ENCODE measurements around the gene NPM1. TPM values are rescaled to one million over a fixed set of nuclear protein-coding genes. Genes with fewer than 3 reads are reported as not detected.
"Not testable (repeated sequence)": the region's sequence is repeated elsewhere in the genome, so short reads cannot be mapped to it uniquely, and the experiment has no call there.

The NPM1 gene
- total RNA-seq, 1 donor from 2014 or later = 389 TPM

DNA sequence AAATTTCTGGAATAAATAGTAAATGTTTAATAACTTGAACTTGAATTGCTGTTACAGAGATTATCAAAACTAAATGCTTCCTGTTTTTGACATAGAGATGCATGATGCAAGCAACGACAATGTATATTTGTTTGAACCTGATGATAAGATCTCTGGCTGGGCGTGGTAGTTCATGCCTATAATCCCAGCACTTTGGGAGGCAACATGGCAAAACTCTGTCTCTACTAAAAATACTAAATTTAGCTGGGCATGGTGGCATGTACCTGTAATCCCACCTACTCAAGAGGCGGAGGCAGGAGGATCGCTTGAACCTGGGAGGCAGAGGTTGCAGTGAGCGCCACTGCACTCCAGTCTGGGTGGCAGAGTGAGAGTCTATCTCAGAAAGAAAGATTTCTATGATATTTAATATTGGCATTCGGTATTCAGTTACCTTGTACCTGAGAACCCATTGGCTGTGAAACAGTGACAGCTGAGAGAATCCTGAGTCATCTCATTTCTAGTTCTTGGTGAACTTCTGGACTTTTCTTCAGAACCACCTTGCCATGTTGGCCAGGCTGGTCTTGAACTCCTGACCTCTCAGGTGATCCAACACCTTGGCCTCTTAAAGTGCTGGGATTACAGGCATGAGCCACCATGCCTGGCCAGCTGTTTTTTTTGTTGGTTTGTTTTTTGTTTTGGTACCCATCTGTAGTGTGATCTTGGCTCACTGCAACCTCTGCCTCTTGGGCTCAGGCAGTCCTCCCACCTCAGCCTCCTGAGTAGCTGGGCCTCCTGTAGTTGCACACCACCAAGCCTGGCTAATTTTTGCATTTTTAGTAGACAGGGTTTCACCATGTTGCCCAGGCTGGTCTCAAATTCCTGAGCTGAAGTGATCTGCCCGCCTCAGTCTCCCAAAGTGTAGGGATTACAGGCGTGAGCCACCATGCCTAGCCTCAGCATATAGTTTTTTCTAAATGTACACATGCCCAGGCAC, 21.8 kb downstream of the NPM1 start:
- no peaks in the 10 kb centered on the region for H3K27me3 ChIP-seq (ENCODE audit: low read depth)
- intact Hi-C loops (cut with micrococcal nuclease) = loop anchor here (10.0 kb wide), 2 partner anchors 215 to 635 kb away; no protein-coding TSS in a partner anchor
- H3K36me3 ChIP-seq = peaks cover 86% of the 10 kb centered on the region
- H3K9me3 ChIP-seq (replicated peaks) = no peaks in the 10 kb centered on the region
- DNase-seq = no peak
- no peak for TF ChIP-seq CTCF (IDR thresholded peaks at IDR 0.05; ENCODE audit: borderline replicate concordance)
- H3K27ac ChIP-seq (replicated peaks) = peak overlapping the region; percentile 12
- H3K4me3 ChIP-seq = no peak overlapping the region
- peaks cover 46% of the 10 kb centered on the region for H3K4me1 ChIP-seq

GRCh38 chr5:171410181-171410580, 22.5 kb downstream of the NPM1 start:
- H3K4me1 ChIP-seq = peaks cover 46% of the 10 kb centered on the region
- no peak for DNase-seq
- H3K27me3 ChIP-seq (ENCODE audit: low read depth) = no peaks in the 10 kb centered on the region
- TF ChIP-seq CTCF (IDR thresholded peaks at IDR 0.05; ENCODE audit: borderline replicate concordance) = no peak
- H3K27ac ChIP-seq (replicated peaks) = peak overlapping the region; percentile 12
- peaks cover 80% of the 10 kb centered on the region for H3K36me3 ChIP-seq
- no peak overlapping the region for H3K4me3 ChIP-seq
- no peaks in the 10 kb centered on the region for H3K9me3 ChIP-seq (replicated peaks)
- intact Hi-C loops (cut with micrococcal nuclease) = loop anchor here (10.0 kb wide), 2 partner anchors 215 to 635 kb away; no protein-coding TSS in a partner anchor

DNA sequence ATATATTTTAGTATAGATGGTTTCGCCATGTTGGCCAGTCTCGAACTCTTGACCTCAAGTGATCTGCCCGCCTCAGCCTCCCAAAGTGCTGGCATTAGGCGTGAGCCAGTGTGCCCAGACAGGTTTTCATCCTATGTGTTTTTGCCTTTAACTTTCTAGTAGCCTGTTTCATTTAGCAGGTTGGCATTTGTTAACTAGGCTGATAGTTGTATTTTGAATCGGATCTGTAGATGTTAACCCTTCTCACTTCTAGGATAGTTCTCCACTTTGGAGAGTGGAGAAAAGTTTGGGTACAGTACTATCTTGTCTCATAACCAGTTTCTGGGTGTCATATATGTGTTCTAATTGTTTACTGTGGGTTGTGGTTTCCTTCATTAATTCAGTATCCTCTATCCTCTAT, 24.5 kb downstream of the NPM1 start:
- H3K9me3 ChIP-seq (replicated peaks) = no peaks in the 10 kb centered on the region
- no peak overlapping the region for H3K4me3 ChIP-seq
- no peaks in the 10 kb centered on the region for H3K27me3 ChIP-seq (ENCODE audit: low read depth)
- DNase-seq = no peak
- intact Hi-C loops (cut with micrococcal nuclease) = loop anchor here (10.0 kb wide), 2 partner anchors 213 to 633 kb away; no protein-coding TSS in a partner anchor
- H3K27ac ChIP-seq (replicated peaks) = no peak overlapping the region
- H3K36me3 ChIP-seq = peaks cover 61% of the 10 kb centered on the region
- no peak for TF ChIP-seq CTCF (IDR thresholded peaks at IDR 0.05; ENCODE audit: borderline replicate concordance)
- peaks cover 32% of the 10 kb centered on the region for H3K4me1 ChIP-seq

GRCh38 chr5:171413153-171413910, 25.7 kb downstream of the NPM1 start:
- TF ChIP-seq CTCF (IDR thresholded peaks at IDR 0.05; ENCODE audit: borderline replicate concordance) = no peak
- Histone ChIP-seq H3K4me3 (no peak overlapping the region), H3K36me3 (peaks cover 50% of the 10 kb centered on the region), H3K27me3 (ENCODE audit: low read depth) (no peaks in the 10 kb centered on the region), H3K9me3 (replicated peaks) (no peaks in the 10 kb centered on the region), H3K27ac (replicated peaks) (no peak overlapping the region), H3K4me1 (peaks cover 28% of the 10 kb centered on the region)
- DNase-seq = no peak
- intact Hi-C loops (cut with micrococcal nuclease) = loop anchor here (10.0 kb wide), 2 partner anchors 211 to 631 kb away; no protein-coding TSS in a partner anchor

- DNase-seq; H3K9me3 ChIP-seq (replicated peaks); H3K27me3 ChIP-seq (ENCODE audit: low read depth); H3K4me3 ChIP-seq; H3K27ac ChIP-seq (replicated peaks): not testable (repeated sequence)
- H3K4me1 ChIP-seq = peaks cover 28% of the 10 kb centered on the region
- peaks cover 43% of the 10 kb centered on the region for H3K36me3 ChIP-seq
- intact Hi-C loops (cut with micrococcal nuclease) = loop anchor here (10.0 kb wide), 2 partner anchors 211 to 631 kb away; no protein-coding TSS in a partner anchor
Measured at GRCh38 chr5:171413993-171414392, 26.3 kb downstream of the NPM1 start.
